Tibial nerve (tissue), 4 donors: ENCODE results near the gene TBC1D24. TPM values are rescaled to one million over a fixed set of nuclear protein-coding genes. Genes with fewer than 3 reads are reported as not detected.

Experiments
- DNase-seq, 2 donors: peaks; one replicate each; pipeline ENCODE4 v3.0.0-alpha.2; 2019; ENCODE audit warnings: low spot score in 2 of 2
- H3K27ac ChIP-seq, 4 donors: fragments of 200-600 bp; sonication (generic) in 3 of 4; one replicate each; pipeline ENCODE4 v1.5.1; 2017 to 2019; ENCODE audit warnings: mild to moderate bottlenecking in 1 of 4
- H3K27me3 ChIP-seq, 2 donors: fragments of 200-600 bp; sonication (generic) in 1 of 2; one replicate each; pipeline versions ENCODE4 v1.5.1 to v1.6.0; 2017 to 2019
- H3K36me3 ChIP-seq, 3 donors: fragments of 200-600 bp; sonication (generic); one replicate each; pipeline ENCODE4 v1.5.1; 2018 to 2019
- H3K4me1 ChIP-seq, 4 donors: fragments of 200-600 bp; sonication (generic) in 3 of 4; one replicate each; pipeline ENCODE4 v1.5.1; 2017 to 2019
- H3K4me3 ChIP-seq, 4 donors: fragments of 200-600 bp; sonication (generic) in 3 of 4; one replicate each; pipeline ENCODE4 v1.5.1; 2017 to 2019; ENCODE audit warnings: mild to moderate bottlenecking in 1 of 4, moderate library complexity in 1 of 4
- H3K9me3 ChIP-seq, 4 donors: fragments of 200-600 bp; sonication (generic) in 3 of 4; one replicate each; pipeline ENCODE4 v1.5.1; 2017 to 2019
- CTCF ChIP-seq, 5 experiments: fragments of 200-600 bp in 3 of 5; fragments of 450-650 bp in 2 of 5; sonication (generic) in 3 of 5; IDR thresholded peaks; one replicate each; pipeline ENCODE4 v1.5.1; 2016 to 2019; ENCODE audit warnings: antibody characterized with exemption in 5 of 5, mild to moderate bottlenecking in 3 of 5, moderate library complexity in 2 of 5
- EP300 ChIP-seq, 2 donors: sonication (generic); formaldehyde crosslinking; IDR thresholded peaks; one replicate each; pipeline ENCODE4 v1.6.1; 2017; ENCODE audit warnings: antibody characterized with exemption in 2 of 2, mild to moderate bottlenecking in 1 of 2
- POLR2A ChIP-seq, 2 donors: fragments of 450-650 bp; IDR thresholded peaks; one replicate each; pipeline ENCODE4 v1.6.1; 2017; ENCODE audit warnings: antibody characterized with exemption in 2 of 2, mild to moderate bottlenecking in 2 of 2, moderate library complexity in 2 of 2
- WGBS, 2 donors: methylation state at CpG; one replicate each; pipeline ENCODE4 v1.1.5; 2018; 5-methylcytosine and 5-hydroxymethylcytosine counted together
- total RNA-seq, 4 donors: library from RNA; depleted of rRNA; stranded (reverse); fragments of >200 nt; gene quantifications; one replicate each; pipeline ENCODE4 v1.1.0, GENCODE V29; 2016

Gene TBC1D24
- total RNA-seq, 4 donors from 2014 or later: 12.0 to 18.3 (median 16.3) TPM

- WGBS, 2 donors: 0 to 1% methylated on average over 7 to 17 of the region's 83 CpGs
- Histone ChIP-seq H3K9me3 (no peaks in the 10 kb centered on the region), H3K27ac (peak within 1 kb of the TSS; percentile 34 to 99 (median 83)), H3K27me3 (no peaks in the 10 kb centered on the region), H3K36me3 (peaks cover 0 to 47% (median 0%) of the 10 kb centered on the region in 3 donors), H3K4me1 (peaks cover 0 to 61% (median 54%) of the 10 kb centered on the region in 4 donors), H3K4me3 (peak within 1 kb of the TSS; percentile 40 to 75 (median 59))
- DNase-seq: peak; percentile 85 to 92
- TF ChIP-seq POLR2A (IDR thresholded peaks at IDR 0.05): peak; percentile 21 to 54
- peak; percentile 60 to 83 for TF ChIP-seq EP300 (IDR thresholded peaks at IDR 0.05)
- TF ChIP-seq CTCF (IDR thresholded peaks at IDR 0.05): no peak
Observed at GRCh38 chr16:2520097-2520783, 45.3 kb downstream of the TBC1D24 start, which contains the start of gene AMDHD2. AMDHD2 (plus strand) TSS chr16:2520371; CDS start chr16:2520459, 88 bp downstream.

GRCh38 chr16:2520784-2521531, 46.0 kb downstream of the TBC1D24 start:
- TF ChIP-seq EP300 (IDR thresholded peaks at IDR 0.05) (no peak), POLR2A (IDR thresholded peaks at IDR 0.05) (no peak), CTCF (IDR thresholded peaks at IDR 0.05) (no peak)
- Histone ChIP-seq H3K9me3 (no peaks in the 10 kb centered on the region), H3K36me3 (peaks cover 0 to 54% (median 7%) of the 10 kb centered on the region in 3 donors), H3K4me3 (peak overlapping the region; percentile 40 to 75 (median 59)), H3K27ac (peak overlapping the region; percentile 34 to 99 (median 76)), H3K4me1 (peaks cover 0 to 54% (median 48%) of the 10 kb centered on the region in 4 donors), H3K27me3 (no peaks in the 10 kb centered on the region)
- DNase-seq: no peak
- WGBS, 2 donors: 31 to 35% methylated on average over 21 to 33 of the region's 41 CpGs

- H3K4me1 ChIP-seq: peaks cover 0 to 26% (median 21%) of the 10 kb centered on the region in 4 donors
- no peak overlapping the region for H3K4me3 ChIP-seq
- no peak for DNase-seq
- peaks cover 0 to 79% (median 11%) of the 10 kb centered on the region in 3 donors for H3K36me3 ChIP-seq
- no peaks in the 10 kb centered on the region for H3K9me3 ChIP-seq
- 82 to 86% methylated on average over 6 of the region's 6 CpGs for WGBS, 2 donors
- no peak overlapping the region for H3K27ac ChIP-seq
- H3K27me3 ChIP-seq: no peaks in the 10 kb centered on the region
- TF ChIP-seq POLR2A (IDR thresholded peaks at IDR 0.05) (no peak), CTCF (IDR thresholded peaks at IDR 0.05) (no peak), EP300 (IDR thresholded peaks at IDR 0.05) (no peak)
Observed at GRCh38 chr16:2523801-2524231, 48.9 kb downstream of the TBC1D24 start.

- Histone ChIP-seq H3K36me3 (peaks cover 0 to 81% (median 11%) of the 10 kb centered on the region in 3 donors), H3K4me1 (peaks cover 0 to 19% (median 15%) of the 10 kb centered on the region in 4 donors), H3K4me3 (no peak overlapping the region), H3K27me3 (no peaks in the 10 kb centered on the region), H3K9me3 (no peaks in the 10 kb centered on the region), H3K27ac (peak overlapping the region in 1 of 4 donors; percentile 35)
- WGBS, 2 donors: 90 to 91% methylated on average over 9 of the region's 9 CpGs
- no peak for TF ChIP-seq POLR2A (IDR thresholded peaks at IDR 0.05)
- no peak for TF ChIP-seq CTCF (IDR thresholded peaks at IDR 0.05)
- no peak for DNase-seq
Observed at GRCh38 chr16:2524339-2524938, 49.5 kb downstream of the TBC1D24 start.
